GM19455 (cell line): ENCODE results near the gene UXT.
A peak's percentile ranks its signal among the peaks of the same experiment; 100 is the strongest.
"Not testable (repeated sequence)": the region's sequence is repeated elsewhere in the genome, so short reads cannot be mapped to it uniquely, and the experiment has no call there.

Experiments used
- ATAC-seq: cut with Tn5 transposase; IDR thresholded peaks from one replicate; pipeline ENCODE4 v1.9.1; 2021; ENCODE audit not compliant: unreplicated experiment

The UXT gene

GRCh38 chrX:47658684-47659420 lies at the start of gene UXT:
Gene UXT, minus strand, starts transcription at chrX:47659180. Its CDS starts 253 bp downstream, at chrX:47658927.
- peak; percentile 87 for ATAC-seq

GRCh38 chrX:47707031-47707780 lies 48.2 kb upstream of the UXT start:
- no peak for ATAC-seq

DNA sequence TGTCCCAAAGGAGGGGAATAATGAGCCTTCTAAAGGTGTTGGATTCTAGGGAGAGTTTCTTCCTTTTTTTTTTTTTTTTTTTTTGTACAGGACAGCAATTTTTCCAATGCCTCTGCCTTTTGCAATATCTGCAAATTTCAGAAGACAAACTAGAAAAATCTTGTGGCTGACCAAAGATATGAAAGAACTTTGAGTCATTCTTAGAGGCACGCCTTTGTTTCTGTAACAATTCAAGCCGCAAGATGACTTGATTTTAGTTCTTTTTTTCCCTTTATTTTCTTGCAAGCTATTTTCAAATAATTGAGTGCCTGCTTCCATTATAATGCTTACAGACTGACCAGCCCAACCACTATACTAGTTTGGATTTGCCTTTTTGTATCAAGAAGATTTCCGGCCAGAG lies 47.6 kb upstream of the UXT start:
- ATAC-seq: no peak

DNA sequence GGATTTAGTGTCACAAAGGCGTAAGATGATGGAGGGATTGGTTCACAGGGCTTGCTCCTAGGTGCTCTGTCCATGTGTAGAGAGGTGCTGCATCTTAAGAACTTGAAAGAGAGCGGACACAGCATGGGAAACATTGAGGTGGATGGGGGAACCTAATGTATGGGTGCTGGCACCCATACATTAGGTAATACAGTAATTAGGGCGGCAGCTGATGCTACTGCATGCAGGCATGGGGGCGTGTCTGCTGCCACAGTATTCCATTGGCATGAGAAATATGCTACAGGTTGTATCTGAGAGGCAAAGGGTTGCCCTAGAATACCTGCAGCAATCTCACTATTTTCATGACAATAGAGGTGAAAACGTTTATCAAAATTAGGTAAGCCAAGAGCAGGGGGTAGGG lies 45.8 kb upstream of the UXT start:
- ATAC-seq: no peak

- no peak for ATAC-seq
Observed at GRCh38 chrX:47697181-47697580, 38.2 kb upstream of the UXT start.

- ATAC-seq: no peak
Observed at GRCh38 chrX:47690175-47690574, 31.2 kb upstream of the UXT start.

DNA sequence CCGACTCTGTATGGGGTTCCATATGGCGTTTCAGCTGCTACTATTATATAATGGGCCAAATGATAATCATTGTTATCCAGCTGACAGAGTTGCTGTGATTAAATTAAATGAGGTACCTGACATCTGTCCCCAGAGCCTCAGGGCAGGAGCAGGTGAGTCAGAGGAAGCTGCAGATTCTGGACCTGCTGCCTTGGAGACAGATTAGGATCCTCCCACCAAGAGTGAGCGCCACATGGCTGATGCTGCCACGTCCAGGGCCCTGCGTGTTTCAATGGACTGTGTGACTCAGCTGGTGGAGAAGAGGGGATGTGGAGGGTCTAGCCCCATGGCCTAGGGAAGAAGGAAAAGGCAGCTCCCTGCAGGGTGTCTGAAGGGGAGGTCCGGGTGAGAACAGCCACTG lies 28.3 kb upstream of the UXT start:
- no peak for ATAC-seq

- no peak for ATAC-seq
Observed at GRCh38 chrX:47683829-47684205, 24.8 kb upstream of the UXT start.

DNA sequence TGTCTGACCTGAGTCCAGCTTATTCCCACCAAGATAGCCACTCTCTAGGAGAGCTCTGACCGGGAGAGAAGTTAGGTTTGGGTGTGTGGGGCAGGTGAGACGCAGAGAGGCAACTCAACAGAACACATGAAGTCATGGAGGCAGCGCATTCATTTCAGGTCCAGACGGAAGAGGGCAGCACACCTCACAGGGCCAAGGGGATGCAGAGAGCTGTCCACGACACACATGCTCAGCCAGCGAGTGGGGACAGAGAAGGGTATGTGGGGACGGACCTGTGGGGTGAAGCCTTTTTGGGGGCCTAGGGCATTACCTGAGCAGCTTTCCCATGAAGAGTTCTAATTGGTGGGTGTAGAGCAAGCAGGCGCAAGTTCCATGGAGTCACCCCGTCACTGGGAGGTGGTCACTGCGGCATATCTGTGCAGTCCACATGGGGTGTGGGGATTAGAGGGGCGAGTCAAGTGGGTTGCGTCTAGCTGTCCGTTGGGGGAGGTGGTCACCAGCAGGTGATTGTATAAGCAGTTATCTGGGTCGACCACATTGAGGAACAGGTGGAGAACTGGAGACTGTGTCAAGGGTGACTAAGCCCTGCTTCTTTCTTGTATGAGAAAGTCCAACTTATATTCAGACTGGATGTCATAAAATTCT lies 24.3 kb upstream of the UXT start:
- ATAC-seq: no peak

DNA sequence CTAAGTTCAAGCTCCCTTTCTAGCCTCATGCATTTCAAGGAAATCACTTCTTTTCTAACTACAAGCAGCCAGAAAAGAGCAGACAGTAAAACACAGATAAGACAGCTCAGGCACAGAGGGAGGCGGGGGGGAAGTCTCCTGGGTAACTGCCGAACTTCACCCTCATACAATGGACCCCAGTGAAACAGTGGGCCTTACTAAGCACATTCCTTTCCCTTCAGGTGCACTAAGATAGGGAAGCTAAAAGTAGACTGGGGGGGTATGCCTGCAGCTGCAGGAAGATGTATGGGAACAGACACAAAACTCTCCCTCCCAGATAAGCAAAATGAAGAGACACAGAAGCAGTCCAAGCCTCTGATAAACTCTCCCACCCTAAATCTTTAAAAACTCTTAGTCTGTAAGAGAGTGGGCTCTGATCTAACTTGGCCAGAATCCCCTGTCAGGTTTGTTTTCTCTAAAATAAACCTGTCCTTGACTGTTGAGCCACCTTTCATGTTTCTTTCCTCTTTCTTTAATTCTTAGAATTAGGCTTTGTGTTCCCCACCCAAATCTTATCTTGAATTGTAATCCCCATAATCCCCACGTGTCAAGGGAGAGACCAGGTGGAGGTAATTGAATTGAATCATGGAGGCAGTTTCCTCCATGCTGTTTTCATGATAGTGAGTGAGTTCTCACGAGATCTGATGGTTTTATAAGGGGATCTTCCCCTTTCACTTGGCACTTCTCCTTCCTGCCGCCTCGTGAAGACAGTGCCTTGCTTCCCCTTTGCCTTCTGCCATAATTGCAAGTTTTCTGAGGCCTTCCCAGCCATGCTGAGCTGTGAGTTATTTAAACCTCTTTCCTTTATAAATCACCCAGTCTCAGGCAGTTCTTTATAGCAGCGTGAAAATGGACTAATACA lies 17.2 kb upstream of the UXT start:
- not testable (repeated sequence) for ATAC-seq

- no peak for ATAC-seq
Observed at GRCh38 chrX:47674776-47675175, 15.8 kb upstream of the UXT start.

DNA sequence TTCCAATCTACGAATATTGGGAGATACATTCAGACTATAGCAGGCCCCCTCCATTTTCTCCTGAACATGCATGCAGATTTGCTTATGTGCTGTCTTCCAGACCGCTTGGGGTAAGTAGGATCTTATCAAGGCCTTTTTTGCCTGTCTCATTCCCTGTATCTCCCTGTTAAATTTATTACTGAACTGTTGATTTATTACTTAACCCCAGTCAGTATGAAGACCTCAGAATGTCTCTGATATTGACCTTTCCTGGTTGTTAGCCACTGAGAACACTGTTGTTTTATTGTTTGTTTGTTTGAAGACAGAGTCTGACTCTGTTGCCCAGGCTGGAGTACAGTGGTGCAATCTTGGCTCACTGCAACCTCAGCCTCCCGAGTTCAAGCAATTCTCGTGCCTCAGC lies 6.8 kb upstream of the UXT start:
- not testable (repeated sequence) for ATAC-seq

GRCh38 chrX:47664737-47665136 lies 5.8 kb upstream of the UXT start:
- ATAC-seq: no peak

DNA sequence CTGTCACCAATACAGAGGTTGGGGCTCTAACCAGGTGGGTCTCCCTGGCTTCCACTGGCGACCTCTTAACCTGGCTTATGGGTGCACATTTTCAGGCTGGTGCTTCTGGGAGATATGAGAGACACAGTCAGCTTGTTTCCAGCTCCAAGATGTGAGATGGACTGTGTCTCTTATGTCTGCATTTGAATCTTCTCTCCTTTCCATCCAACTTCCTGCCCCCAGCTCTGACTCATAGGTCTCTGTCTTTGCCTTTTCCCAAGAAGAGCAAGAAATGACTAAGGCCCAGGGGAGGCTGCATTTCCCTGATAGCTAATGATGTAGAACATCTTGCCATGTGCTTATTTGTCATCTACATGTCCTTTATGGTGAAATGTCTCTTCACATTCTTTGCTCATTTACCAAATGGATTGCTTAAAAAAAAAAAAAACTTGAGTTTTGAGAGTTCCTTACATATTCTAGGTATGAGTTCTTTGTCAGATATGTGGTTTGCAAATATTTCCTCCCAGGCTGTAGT lies 3.2 kb upstream of the UXT start:
- no peak for ATAC-seq

DNA sequence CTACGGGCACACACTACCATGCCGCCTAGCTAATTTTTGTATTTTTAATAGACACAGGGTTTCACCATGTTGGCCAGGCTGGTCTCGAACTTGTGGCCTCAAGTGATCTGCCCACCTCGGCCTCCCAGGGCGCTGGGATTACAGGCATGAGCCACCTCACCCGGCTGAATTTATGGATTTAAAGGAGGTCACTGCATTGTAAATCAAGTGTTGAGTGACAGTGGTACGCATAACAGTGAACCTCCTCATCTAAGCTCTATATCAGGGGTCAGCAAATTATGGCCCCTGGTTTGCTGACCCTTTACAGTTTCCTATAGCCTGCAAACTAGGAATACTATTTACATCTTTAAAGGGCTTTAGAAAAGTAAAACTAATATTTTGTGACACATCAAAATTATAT lies 2.6 kb upstream of the UXT start:
- no peak for ATAC-seq

DNA sequence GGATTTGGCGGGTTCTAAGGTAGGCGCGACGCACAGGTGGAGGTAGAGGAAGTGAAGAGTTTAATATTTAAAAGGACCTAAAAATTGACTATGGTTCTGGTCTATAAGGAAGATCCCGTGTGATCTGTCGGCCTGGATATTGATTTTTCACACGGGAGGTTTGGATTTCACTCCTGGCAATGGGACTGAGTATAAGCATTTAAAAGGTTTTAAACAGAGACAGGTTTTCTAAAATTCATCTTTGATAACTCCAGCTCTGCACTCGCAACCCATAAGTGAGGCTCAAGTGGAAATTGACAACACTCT lies 394 bp upstream of the UXT start:
- no peak for ATAC-seq

DNA sequence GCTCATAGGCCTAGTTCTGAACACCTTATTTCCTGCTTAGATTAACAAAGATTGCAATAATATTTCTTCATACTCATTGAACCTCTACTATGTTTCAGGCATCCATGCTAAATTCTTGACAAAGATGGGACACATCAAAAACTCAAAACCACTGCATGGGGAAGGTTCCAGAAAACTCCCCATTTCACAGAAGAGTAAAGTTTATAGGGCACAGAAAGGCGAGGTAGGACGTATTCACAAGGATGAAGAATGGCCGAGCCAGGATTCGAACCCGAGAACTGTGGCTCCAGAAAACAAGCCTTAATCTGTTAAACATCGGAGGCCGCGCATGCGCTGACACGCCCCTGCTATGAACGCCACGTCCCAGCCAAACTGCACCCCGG lies 688 bp downstream of the UXT start:
- ATAC-seq: no peak

DNA sequence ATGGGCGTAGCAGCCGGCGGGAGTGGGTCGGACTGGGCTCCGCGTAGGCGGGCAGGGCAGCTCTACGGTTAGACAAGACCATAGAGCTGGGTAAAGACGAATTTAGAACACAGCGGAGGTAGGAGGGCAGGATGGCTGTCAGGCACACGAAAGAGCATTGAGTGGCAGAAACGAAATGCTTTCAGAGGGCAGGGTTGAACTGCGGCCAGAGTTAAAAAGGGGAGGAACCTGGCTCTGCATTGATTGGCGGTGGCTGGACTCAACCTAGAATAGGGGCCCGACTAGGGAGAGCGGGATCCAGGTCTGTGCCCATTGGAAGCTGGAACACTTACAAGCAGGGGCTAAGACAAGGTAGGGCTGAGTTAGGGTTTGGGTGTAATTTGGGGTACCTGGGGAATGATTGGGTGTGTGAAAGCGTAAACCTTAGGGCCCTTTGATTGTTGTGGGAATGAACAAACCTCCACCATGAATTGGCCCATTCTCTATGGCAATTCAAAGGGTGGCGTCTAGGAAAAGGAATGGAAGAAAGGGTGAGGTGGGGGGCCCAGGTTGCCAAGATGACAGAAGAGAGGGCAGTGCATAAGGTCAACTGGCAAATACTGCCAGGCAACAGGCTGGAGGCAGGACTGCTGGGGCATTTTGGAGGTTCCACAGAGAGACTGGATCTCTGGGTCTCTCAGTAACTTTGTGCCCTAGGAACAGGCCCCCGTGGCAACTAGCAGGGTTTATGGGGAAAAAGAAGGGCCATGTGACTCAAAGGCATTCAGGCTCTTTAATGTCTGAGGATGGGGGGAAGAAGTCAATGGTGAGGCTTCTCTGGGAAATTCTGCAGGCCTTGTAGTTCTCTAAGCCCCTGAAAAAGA lies 7.7 kb downstream of the UXT start:
- peak; percentile 14 for ATAC-seq

DNA sequence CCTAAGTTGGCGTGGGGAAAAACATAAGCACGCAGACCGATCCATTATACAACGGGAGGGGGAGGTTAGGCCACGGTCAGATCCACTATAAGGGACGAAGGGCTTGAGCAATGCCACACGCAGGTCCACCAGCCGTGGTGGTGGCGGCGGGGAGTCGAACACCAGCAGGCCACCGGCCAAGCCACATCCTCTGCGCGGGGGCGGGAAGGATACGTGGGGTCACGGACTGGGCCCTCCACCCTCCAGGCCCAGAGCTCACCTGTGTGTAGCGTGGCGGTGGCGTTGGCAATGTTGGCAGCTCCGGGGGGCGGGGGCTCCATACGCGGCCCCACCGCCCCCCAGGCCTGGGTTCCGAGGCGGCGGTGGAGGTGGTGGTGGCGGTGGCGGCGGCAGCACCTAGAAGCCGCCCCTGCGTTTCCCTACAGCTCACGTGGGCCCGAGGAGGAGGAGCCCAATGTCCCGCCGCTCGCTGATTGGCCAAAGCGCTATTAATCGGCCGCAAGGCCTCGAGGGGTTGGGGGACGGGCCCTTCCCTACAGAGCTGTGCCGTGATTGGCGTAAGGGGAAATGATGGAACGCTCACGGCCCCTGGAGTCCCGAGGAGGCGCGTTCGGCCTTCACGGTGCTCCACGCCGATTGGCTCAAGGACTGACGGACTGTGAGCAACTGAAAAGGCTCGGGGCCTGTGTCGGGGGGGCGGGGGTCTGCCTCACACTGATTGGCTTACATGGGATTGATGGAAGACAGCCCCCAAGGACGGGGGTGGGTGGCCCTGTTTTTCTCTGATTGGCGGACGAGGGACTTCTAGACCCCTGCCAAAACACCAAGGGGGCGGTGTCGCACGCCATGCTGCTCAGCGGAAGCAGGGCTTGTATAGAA lies 8.6 kb downstream of the UXT start, which contains the start of gene ELK1:
TSS of gene ELK1 (minus strand) at position 400 of the 879 bp plus-strand sequence. CDS start 9,122 bp downstream, outside the sequence.
- ATAC-seq: peak; percentile 92
